SK-N-SH treated with all-trans-retinoic acid at 6 μM for 48 hours (cell line): Measurements from ENCODE around the gene SLC4A7.
"Not testable (repeated sequence)": the region's sequence is repeated elsewhere in the genome, so short reads cannot be mapped to it uniquely, and the experiment has no call there.

Source experiments
- OSR1 ChIP-seq: fragments of 250-450 bp; sonication (Bioruptor Pico); IDR thresholded peaks from 2 replicates; pipeline ENCODE4 v1.8.0; 2022; ENCODE audit warnings: moderate library complexity, mild to moderate bottlenecking, inconsistent platforms
- PATZ1 ChIP-seq: fragments of 250-450 bp; sonication (Bioruptor Pico); IDR thresholded peaks from 2 replicates; pipeline ENCODE4 v1.8.0; 2020; ENCODE audit warnings: mild to moderate bottlenecking, moderate library complexity, borderline replicate concordance
- PPARA ChIP-seq: fragments of 250-450 bp; sonication (Bioruptor Pico); IDR thresholded peaks from 2 replicates; pipeline ENCODE4 v1.5.0; 2020; ENCODE audit warnings: mild to moderate bottlenecking, borderline replicate concordance
- SNAI2 ChIP-seq: fragments of 250-450 bp; sonication (Bioruptor Pico); IDR thresholded peaks from 2 replicates; pipeline ENCODE4 v1.5.0; 2020; ENCODE audit warnings: mild to moderate bottlenecking, moderate library complexity
- TOX ChIP-seq: fragments of 250-450 bp; sonication (Bioruptor Pico); IDR thresholded peaks from 2 replicates; pipeline ENCODE4 v1.8.0; 2021; ENCODE audit warnings: mild to moderate bottlenecking, moderate library complexity, borderline replicate concordance

- not testable (repeated sequence) for TF ChIP-seq SNAI2 (CRISPR knock-in tag); PATZ1; TOX (CRISPR knock-in tag); PPARA (CRISPR knock-in tag); OSR1 (CRISPR knock-in tag)
Observed at GRCh38 chr3:27438352-27438751, 45.8 kb downstream of the SLC4A7 start.
